22Rv1 (cell line): ENCODE results near the gene MAPK1.

Source experiments
- H3K27ac ChIP-seq: fragments of 450-650 bp; 2 replicates; pipeline ENCODE4 v1.5.1; 2017
- ZFX ChIP-seq: fragments of 450-650 bp; IDR thresholded peaks from 2 replicates; pipeline ENCODE4 v1.6.1; 2017; ENCODE audit warnings: antibody characterized with exemption, borderline replicate concordance
- TF ChIP-seq, protein P1 (sequence below): fragments of 450-650 bp; IDR thresholded peaks from 2 replicates; pipeline ENCODE4 v1.5.1; 2017; ENCODE audit warnings: mild to moderate bottlenecking

MAPK1 gene

DNA sequence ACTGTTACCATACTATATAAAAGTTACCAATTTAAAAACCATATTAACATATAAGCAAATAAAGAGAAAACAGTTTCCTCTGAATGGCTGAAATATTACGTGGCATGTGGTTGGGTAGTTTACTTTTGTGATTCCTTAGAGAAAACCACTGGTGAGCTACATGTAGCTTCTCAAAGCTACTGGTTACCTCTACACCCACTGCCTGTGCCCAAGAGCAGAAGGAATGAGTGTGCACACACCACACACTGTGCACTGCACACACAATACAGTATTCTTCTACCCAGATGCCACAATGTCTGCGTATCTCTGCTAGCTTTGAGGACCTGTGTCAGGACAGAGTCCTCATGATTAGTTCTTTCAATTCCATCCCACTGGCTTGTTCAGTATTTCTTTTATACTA is 106.4 kb downstream of the MAPK1 start:
- TF ChIP-seq, protein P1, sequence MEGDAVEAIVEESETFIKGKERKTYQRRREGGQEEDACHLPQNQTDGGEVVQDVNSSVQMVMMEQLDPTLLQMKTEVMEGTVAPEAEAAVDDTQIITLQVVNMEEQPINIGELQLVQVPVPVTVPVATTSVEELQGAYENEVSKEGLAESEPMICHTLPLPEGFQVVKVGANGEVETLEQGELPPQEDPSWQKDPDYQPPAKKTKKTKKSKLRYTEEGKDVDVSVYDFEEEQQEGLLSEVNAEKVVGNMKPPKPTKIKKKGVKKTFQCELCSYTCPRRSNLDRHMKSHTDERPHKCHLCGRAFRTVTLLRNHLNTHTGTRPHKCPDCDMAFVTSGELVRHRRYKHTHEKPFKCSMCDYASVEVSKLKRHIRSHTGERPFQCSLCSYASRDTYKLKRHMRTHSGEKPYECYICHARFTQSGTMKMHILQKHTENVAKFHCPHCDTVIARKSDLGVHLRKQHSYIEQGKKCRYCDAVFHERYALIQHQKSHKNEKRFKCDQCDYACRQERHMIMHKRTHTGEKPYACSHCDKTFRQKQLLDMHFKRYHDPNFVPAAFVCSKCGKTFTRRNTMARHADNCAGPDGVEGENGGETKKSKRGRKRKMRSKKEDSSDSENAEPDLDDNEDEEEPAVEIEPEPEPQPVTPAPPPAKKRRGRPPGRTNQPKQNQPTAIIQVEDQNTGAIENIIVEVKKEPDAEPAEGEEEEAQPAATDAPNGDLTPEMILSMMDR: no peak
- TF ChIP-seq ZFX: no peak
- H3K27ac ChIP-seq: no peak overlapping the region

DNA sequence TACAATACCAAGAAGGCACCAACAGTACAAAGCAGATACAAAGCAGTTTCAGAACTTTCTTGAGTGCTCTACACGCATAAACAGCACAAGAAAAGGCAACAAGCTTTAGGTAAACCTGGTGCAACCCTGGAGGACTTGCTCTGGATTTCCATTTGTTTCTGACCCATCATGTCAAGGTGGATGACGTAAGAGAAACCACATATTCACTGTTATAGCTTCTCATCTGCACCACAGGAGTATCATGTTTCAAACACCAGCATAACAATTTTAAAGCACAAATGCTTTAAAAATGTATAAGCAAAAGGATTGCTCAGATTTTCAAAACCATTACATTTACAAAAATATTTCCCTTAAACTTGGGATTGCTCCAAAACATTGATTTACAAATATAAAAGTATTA is 106.8 kb downstream of the MAPK1 start:
- TF ChIP-seq, protein P1: no peak
- no peak for TF ChIP-seq ZFX
- H3K27ac ChIP-seq: no peak overlapping the region

DNA sequence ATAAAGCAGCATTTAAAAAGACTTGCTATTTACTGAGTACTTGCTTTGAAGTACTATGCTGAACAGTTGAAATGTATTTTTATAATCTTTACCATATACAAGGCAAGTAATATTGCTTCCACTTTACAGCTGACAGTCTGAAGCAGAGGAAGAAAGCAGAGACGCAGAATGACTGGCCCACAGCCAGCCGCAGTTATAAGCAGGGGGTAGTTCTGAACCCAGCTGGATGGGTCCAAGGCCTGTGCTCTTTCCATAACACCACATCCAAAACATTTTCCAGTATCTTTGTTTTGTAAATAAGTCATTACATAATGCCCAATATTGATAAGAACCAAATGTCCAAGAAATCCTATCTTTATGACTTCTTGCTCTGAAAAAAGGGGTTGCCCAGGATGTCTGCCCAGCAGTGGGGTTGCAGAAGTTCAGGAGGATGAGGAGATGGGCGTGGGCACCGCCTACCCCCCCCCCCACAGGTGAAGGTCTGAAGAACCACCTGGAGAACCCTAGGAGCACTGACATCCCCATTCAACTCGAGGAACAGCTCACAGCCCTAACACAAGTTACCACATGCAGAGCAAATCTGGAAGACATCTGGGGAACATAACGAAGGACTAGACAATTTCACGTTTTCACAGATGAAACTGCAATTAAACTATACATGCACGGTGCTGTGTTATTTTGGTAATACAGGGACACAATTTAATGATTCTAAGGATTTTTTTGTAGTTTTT is 107.6 kb downstream of the MAPK1 start:
- TF ChIP-seq, protein P1: no peak
- no peak for TF ChIP-seq ZFX
- H3K27ac ChIP-seq: no peak overlapping the region

DNA sequence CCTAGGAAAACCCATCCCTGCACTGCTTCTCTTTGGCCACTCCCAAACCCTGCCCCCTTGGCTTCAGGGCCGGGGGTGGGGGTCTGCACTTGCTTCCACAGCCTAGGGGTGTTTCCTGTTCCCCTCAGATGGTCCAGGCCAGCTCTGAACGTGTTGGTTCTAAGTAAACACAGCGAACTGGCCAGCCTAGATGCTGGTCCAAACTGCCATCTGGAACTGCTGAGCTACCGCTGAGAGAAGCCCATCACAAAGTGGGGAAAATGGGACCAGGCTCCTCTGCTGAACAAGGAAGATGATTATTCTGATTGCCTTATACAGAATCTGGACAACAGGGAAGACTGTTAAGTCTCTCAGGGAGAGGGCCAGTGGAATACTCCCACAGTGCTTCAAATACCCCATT is 108.4 kb downstream of the MAPK1 start:
- TF ChIP-seq, protein P1: no peak
- TF ChIP-seq ZFX: no peak
- no peak overlapping the region for H3K27ac ChIP-seq

DNA sequence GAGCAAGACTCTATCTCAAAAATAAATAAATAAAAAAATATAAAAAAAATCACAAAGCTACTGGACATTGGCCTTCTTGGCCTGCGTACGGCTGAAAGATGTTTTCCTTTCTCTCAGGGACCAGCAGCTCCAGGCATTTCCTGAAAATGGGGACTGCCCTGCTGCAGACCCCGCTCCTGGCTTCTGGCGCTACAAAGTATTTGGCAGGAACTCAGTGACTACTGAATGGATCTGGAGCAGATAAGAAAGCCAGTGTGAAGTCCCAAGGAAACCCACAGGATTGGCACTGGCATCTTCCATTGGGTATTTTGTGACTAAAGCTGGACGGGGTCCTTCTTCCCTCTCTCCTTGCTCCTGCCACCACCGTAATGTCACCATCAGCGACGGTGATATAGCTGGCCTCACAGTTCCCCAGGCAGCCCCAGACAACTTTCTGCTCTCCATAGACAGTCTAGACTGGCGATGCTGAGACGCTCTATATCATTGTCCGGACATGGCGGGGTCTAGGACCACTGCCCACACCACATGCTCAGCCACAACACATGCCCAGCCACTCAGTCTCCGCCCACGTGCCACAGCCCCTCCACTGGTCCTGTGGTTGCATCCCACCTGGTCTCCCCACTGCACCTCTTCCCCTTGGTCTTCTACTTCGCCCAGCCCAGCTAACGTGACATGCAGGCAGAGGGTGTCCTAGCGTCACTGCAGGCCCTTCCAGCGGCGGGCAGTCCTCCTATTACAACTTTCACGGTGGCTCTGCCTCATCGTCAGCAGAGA is 109.2 kb downstream of the MAPK1 start:
- TF ChIP-seq, protein P1: no peak
- no peak for TF ChIP-seq ZFX
- no peak overlapping the region for H3K27ac ChIP-seq

DNA sequence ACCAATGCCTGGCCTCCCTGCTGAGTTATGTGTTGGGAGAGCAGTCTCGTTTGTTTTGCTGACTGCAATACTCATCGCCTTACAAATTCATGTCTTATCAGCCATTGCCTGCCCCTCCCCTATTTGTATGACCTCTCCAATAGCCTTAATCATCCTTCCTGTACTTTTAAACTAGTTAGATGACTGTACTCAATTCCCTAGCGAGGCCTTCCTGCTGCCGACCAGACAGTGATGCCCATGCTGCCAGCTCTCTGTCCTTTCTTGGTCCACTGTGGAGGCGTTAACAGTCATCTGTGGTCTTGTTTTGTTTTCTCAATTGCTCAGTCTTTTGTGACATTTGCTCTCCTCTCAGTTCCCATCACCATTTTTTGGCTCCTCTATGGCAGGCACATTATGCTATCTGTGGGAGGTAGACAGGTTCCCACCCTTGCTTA is 111.6 kb downstream of the MAPK1 start:
- H3K27ac ChIP-seq: no peak overlapping the region
- TF ChIP-seq, protein P1: no peak
- TF ChIP-seq ZFX: no peak

DNA sequence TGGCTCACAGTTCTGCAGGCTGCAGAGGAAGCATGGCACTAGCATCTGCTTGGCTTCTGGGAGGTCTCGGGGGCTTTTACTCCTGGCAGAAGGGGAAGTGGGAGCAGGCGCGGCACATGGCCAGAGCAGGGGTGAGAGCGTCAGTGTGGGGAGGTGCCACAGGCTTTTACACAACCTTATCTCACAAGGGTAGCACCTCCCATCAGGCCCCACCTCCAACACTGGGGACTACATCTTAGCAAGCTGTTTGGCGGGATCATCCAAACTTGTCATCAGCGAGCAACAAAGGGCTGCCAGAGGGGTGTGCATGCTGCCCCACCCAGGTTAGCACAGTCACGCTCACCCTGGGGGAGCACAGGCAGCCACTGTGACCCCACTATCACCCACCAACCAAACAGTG is 112.9 kb downstream of the MAPK1 start:
- TF ChIP-seq ZFX: no peak
- TF ChIP-seq, protein P1: no peak
- H3K27ac ChIP-seq: no peak overlapping the region
